ENCODE results near the gene RAB42. TPM values are rescaled to one million over a fixed set of nuclear protein-coding genes. Genes with fewer than 3 reads are reported as not detected.

Gene RAB42
- total and polyA plus RNA-seq, 4 donors = 0.35 to 5.9 (median 1.0) TPM

DNA sequence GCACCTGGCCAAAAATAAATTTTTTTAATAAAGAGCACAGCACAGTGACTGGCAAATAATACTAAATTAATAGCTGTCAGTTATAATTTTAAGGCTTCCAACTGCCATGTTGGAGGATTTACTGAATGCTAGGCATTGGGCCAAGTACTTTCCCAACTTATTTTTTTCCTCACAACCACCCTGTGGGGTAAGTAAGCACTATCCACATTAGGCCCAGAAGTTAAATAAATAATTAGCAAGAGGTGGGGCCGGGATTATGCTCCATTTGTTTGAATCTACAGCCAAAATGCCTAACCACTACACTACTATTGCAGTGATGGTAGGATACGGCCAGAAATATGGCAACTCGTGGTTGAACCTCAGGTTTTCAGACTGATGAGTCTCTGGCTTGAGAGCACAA lies 43.7 kb upstream of the RAB42 start:
- Histone ChIP-seq H3K27ac (ENCODE audit: low read depth in 1 of 2, low read length in 2 of 2) (no peak overlapping the region), H3K4me3 (ENCODE audit: low read depth in 1 of 3, low read length in 3 of 3) (no peak overlapping the region), H3K9me3 (ENCODE audit: control insufficient read depth in 4 of 4, low read length in 3 of 4) (no peaks in the 10 kb centered on the region), H3K9ac (ENCODE audit: low read depth in 1 of 2, low read length in 2 of 2) (no peak overlapping the region), H3K36me3 (ENCODE audit: control insufficient read depth in 4 of 4, insufficient read depth in 3 of 4, low read depth in 1 of 4, low read length in 3 of 4) (no peaks in the 10 kb centered on the region), H3K4me1 (ENCODE audit: control insufficient read depth in 4 of 4, insufficient read depth in 4 of 4, low read length in 3 of 4) (peaks cover 0 to 4% (median 2%) of the 10 kb centered on the region in 4 donors), H3K27me3 (ENCODE audit: control insufficient read depth in 4 of 4, insufficient read depth in 4 of 4, low read length in 3 of 4) (no peaks in the 10 kb centered on the region)
- no peak for TF ChIP-seq RAD21 (IDR thresholded peaks at IDR 0.05)
- no peak for TF ChIP-seq TAF1 (conservative IDR thresholded peaks at IDR 0.05)
- no peak for TF ChIP-seq HNF4A (conservative IDR thresholded peaks at IDR 0.05)
- TF ChIP-seq HNF4G (IDR thresholded peaks at IDR 0.05) = no peak
- TF ChIP-seq SP1 (IDR thresholded peaks at IDR 0.05) = no peak
- TF ChIP-seq EGR1 (IDR thresholded peaks at IDR 0.05; ENCODE audit: low read depth in 2 of 2) = no peak
- no peak for TF ChIP-seq JUND (IDR thresholded peaks at IDR 0.05)
- TF ChIP-seq, protein P1, sequence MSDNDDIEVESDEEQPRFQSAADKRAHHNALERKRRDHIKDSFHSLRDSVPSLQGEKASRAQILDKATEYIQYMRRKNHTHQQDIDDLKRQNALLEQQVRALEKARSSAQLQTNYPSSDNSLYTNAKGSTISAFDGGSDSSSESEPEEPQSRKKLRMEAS (IDR thresholded peaks at IDR 0.05) = no peak
- TF ChIP-seq YY1 (IDR thresholded peaks at IDR 0.05) = no peak
- no peak for TF ChIP-seq RXRA (IDR thresholded peaks at IDR 0.05)
- TF ChIP-seq NR2F2 (IDR thresholded peaks at IDR 0.05) = no peak
- TF ChIP-seq, protein P2, sequence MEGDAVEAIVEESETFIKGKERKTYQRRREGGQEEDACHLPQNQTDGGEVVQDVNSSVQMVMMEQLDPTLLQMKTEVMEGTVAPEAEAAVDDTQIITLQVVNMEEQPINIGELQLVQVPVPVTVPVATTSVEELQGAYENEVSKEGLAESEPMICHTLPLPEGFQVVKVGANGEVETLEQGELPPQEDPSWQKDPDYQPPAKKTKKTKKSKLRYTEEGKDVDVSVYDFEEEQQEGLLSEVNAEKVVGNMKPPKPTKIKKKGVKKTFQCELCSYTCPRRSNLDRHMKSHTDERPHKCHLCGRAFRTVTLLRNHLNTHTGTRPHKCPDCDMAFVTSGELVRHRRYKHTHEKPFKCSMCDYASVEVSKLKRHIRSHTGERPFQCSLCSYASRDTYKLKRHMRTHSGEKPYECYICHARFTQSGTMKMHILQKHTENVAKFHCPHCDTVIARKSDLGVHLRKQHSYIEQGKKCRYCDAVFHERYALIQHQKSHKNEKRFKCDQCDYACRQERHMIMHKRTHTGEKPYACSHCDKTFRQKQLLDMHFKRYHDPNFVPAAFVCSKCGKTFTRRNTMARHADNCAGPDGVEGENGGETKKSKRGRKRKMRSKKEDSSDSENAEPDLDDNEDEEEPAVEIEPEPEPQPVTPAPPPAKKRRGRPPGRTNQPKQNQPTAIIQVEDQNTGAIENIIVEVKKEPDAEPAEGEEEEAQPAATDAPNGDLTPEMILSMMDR (IDR thresholded peaks at IDR 0.05; ENCODE audit: low read depth, low read length, missing input control) = no peak
- TF ChIP-seq, protein P3, sequence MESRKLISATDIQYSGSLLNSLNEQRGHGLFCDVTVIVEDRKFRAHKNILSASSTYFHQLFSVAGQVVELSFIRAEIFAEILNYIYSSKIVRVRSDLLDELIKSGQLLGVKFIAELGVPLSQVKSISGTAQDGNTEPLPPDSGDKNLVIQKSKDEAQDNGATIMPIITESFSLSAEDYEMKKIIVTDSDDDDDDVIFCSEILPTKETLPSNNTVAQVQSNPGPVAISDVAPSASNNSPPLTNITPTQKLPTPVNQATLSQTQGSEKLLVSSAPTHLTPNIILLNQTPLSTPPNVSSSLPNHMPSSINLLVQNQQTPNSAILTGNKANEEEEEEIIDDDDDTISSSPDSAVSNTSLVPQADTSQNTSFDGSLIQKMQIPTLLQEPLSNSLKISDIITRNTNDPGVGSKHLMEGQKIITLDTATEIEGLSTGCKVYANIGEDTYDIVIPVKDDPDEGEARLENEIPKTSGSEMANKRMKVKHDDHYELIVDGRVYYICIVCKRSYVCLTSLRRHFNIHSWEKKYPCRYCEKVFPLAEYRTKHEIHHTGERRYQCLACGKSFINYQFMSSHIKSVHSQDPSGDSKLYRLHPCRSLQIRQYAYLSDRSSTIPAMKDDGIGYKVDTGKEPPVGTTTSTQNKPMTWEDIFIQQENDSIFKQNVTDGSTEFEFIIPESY (IDR thresholded peaks at IDR 0.05) = no peak
- TF ChIP-seq, protein P4, sequence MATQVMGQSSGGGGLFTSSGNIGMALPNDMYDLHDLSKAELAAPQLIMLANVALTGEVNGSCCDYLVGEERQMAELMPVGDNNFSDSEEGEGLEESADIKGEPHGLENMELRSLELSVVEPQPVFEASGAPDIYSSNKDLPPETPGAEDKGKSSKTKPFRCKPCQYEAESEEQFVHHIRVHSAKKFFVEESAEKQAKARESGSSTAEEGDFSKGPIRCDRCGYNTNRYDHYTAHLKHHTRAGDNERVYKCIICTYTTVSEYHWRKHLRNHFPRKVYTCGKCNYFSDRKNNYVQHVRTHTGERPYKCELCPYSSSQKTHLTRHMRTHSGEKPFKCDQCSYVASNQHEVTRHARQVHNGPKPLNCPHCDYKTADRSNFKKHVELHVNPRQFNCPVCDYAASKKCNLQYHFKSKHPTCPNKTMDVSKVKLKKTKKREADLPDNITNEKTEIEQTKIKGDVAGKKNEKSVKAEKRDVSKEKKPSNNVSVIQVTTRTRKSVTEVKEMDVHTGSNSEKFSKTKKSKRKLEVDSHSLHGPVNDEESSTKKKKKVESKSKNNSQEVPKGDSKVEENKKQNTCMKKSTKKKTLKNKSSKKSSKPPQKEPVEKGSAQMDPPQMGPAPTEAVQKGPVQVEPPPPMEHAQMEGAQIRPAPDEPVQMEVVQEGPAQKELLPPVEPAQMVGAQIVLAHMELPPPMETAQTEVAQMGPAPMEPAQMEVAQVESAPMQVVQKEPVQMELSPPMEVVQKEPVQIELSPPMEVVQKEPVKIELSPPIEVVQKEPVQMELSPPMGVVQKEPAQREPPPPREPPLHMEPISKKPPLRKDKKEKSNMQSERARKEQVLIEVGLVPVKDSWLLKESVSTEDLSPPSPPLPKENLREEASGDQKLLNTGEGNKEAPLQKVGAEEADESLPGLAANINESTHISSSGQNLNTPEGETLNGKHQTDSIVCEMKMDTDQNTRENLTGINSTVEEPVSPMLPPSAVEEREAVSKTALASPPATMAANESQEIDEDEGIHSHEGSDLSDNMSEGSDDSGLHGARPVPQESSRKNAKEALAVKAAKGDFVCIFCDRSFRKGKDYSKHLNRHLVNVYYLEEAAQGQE (IDR thresholded peaks at IDR 0.05) = no peak
- DNase-seq (ENCODE audit: low spot score) = no peak
- 86% methylated on average over 3 of the region's 3 CpGs for WGBS

DNA sequence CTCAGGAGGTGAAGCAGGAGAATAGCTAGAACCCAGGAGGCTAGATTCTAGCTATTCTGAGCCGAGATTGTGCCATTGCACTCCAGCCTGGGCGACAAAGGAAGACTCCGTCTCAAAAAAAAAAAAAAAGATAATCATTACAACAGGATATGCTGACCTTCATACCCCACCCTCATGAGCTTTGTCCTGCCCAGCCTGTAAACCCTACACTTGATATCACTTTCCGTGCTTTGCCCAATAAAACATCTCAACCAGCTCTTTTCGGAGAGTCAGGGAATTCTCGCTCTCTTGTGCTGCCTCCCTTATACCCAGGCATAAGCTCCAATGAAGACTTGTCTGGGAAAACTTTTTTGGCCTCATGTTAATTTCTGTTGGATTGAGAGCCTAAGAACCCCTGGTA lies 40.7 kb upstream of the RAB42 start:
- Histone ChIP-seq H3K4me3 (ENCODE audit: low read depth in 1 of 3, low read length in 3 of 3) (no peak overlapping the region), H3K4me1 (ENCODE audit: control insufficient read depth in 4 of 4, insufficient read depth in 4 of 4, low read length in 3 of 4) (peaks cover 0 to 9% (median 4%) of the 10 kb centered on the region in 4 donors), H3K9me3 (ENCODE audit: control insufficient read depth in 4 of 4, low read length in 3 of 4) (no peaks in the 10 kb centered on the region), H3K27ac (ENCODE audit: low read depth in 1 of 2, low read length in 2 of 2) (no peak overlapping the region), H3K27me3 (ENCODE audit: control insufficient read depth in 4 of 4, insufficient read depth in 4 of 4, low read length in 3 of 4) (no peaks in the 10 kb centered on the region), H3K36me3 (ENCODE audit: control insufficient read depth in 4 of 4, insufficient read depth in 3 of 4, low read depth in 1 of 4, low read length in 3 of 4) (peaks cover 0 to 2% (median 0%) of the 10 kb centered on the region in 4 donors), H3K9ac (ENCODE audit: low read depth in 1 of 2, low read length in 2 of 2) (no peak overlapping the region)
- DNase-seq (ENCODE audit: low spot score) = no peak
- TF ChIP-seq EGR1 (IDR thresholded peaks at IDR 0.05; ENCODE audit: low read depth in 2 of 2) (no peak), RAD21 (IDR thresholded peaks at IDR 0.05) (no peak), FOXA1 (IDR thresholded peaks at IDR 0.05) (no peak)
- 78% methylated on average over 6 of the region's 6 CpGs for WGBS

All from liver (tissue), 9 donors.